Osteoblast (primary cell): ENCODE measurements around the gene ZNF804B. TPM values are rescaled to one million over a fixed set of nuclear protein-coding genes. Genes with fewer than 3 reads are reported as not detected.

Source experiments
- DNase-seq: peaks from one replicate; pipeline ENCODE4 v3.0.0; 2011; ENCODE audit warnings: low spot score, mixed read lengths; ENCODE audit not compliant: insufficient read length; ENCODE audit errors: missing footprints
- H2AFZ ChIP-seq: 2 replicates; pipeline ENCODE4 v1.6.0; 2011; ENCODE audit warnings: mild to moderate bottlenecking, low read length
- H3K27ac ChIP-seq: 2 replicates; pipeline ENCODE4 v1.5.1; 2011; ENCODE audit warnings: mild to moderate bottlenecking, low read depth, low read length, moderate library complexity
- H3K27me3 ChIP-seq: 2 replicates; pipeline ENCODE4 v1.6.0; 2012; ENCODE audit warnings: mild to moderate bottlenecking, control low read depth, inconsistent platforms, low read length, moderate library complexity; ENCODE audit not compliant: insufficient read depth
- H3K36me3 ChIP-seq: 2 replicates; pipeline ENCODE4 v1.5.1; 2011; ENCODE audit warnings: mild to moderate bottlenecking, low read length, control low read depth, moderate library complexity; ENCODE audit not compliant: insufficient read depth
- H3K4me1 ChIP-seq: 2 replicates; pipeline ENCODE4 v1.5.1; 2011; ENCODE audit warnings: mild to moderate bottlenecking, low read length, control low read depth, moderate library complexity; ENCODE audit not compliant: insufficient read depth
- H3K4me2 ChIP-seq: 2 replicates; pipeline ENCODE4 v1.6.0; 2011; ENCODE audit warnings: mild to moderate bottlenecking, low read length; ENCODE audit not compliant: insufficient read depth
- H3K4me3 ChIP-seq: fragments of 200-600 bp; sonication (generic); 3 replicates; pipeline ENCODE4 v1.5.1; 2012; ENCODE audit warnings: mild to moderate bottlenecking, low read length, inconsistent platforms; ENCODE audit not compliant: insufficient read depth
- H3K79me2 ChIP-seq: 2 replicates; pipeline ENCODE4 v1.6.0; 2012; ENCODE audit warnings: mild to moderate bottlenecking, low read length, control low read depth, inconsistent platforms; ENCODE audit not compliant: insufficient read depth
- H3K9me3 ChIP-seq: 2 replicates; pipeline ENCODE4 v1.5.1; 2011; ENCODE audit warnings: low read depth, low read length, control low read depth
- H4K20me1 ChIP-seq: 2 replicates; pipeline ENCODE4 v1.6.0; 2012; ENCODE audit warnings: mild to moderate bottlenecking, low read length, control low read depth; ENCODE audit not compliant: insufficient read depth
- CTCF ChIP-seq: IDR thresholded peaks from 2 replicates; pipeline ENCODE4 v1.5.1; 2011; ENCODE audit warnings: mild to moderate bottlenecking, low read depth, low read length, moderate library complexity; ENCODE audit errors: extremely low read depth
- total RNA-seq: library from RNA; depleted of rRNA; stranded (reverse); fragments of >200 nt; gene quantifications from 2 replicates; pipeline ENCODE4 v1.2.3, GENCODE V29; 2012

Gene ZNF804B
- total RNA-seq, 1 donor, result not detected

- H3K9me3 ChIP-seq, result no peaks in the 10 kb centered on the region
- no peak overlapping the region for H2AFZ ChIP-seq
- no peaks in the 10 kb centered on the region for H3K36me3 ChIP-seq
- no peak for DNase-seq
- no peaks in the 10 kb centered on the region for H4K20me1 ChIP-seq
- H3K4me1 ChIP-seq, result no peaks in the 10 kb centered on the region
- H3K79me2 ChIP-seq, result no peaks in the 10 kb centered on the region
- H3K4me3 ChIP-seq, result no peak overlapping the region
- H3K27ac ChIP-seq, result no peak overlapping the region
- no peak overlapping the region for H3K4me2 ChIP-seq
- no peak for TF ChIP-seq CTCF
- no peaks in the 10 kb centered on the region for H3K27me3 ChIP-seq
Measured at GRCh38 chr7:88910516-88910915, 151.0 kb downstream of the ZNF804B start.

- H3K4me2 ChIP-seq, result no peak overlapping the region
- no peaks in the 10 kb centered on the region for H3K27me3 ChIP-seq
- no peaks in the 10 kb centered on the region for H3K79me2 ChIP-seq
- H3K4me3 ChIP-seq, result no peak overlapping the region
- no peaks in the 10 kb centered on the region for H3K9me3 ChIP-seq
- no peaks in the 10 kb centered on the region for H4K20me1 ChIP-seq
- H3K4me1 ChIP-seq, result no peaks in the 10 kb centered on the region
- no peak overlapping the region for H3K27ac ChIP-seq
- DNase-seq, result no peak
- TF ChIP-seq CTCF, result no peak
- H3K36me3 ChIP-seq, result no peaks in the 10 kb centered on the region
- H2AFZ ChIP-seq, result no peak overlapping the region
Measured at GRCh38 chr7:88912852-88913251, 153.4 kb downstream of the ZNF804B start.

- H3K27me3 ChIP-seq, result no peaks in the 10 kb centered on the region
- no peak overlapping the region for H3K27ac ChIP-seq
- no peaks in the 10 kb centered on the region for H4K20me1 ChIP-seq
- TF ChIP-seq CTCF, result no peak
- no peaks in the 10 kb centered on the region for H3K79me2 ChIP-seq
- no peaks in the 10 kb centered on the region for H3K36me3 ChIP-seq
- H3K4me1 ChIP-seq, result no peaks in the 10 kb centered on the region
- no peak overlapping the region for H2AFZ ChIP-seq
- no peaks in the 10 kb centered on the region for H3K9me3 ChIP-seq
- DNase-seq, result no peak
- H3K4me3 ChIP-seq, result no peak overlapping the region
- H3K4me2 ChIP-seq, result no peak overlapping the region
Measured at GRCh38 chr7:88915615-88916014, 156.1 kb downstream of the ZNF804B start.

- no peaks in the 10 kb centered on the region for H3K36me3 ChIP-seq
- no peaks in the 10 kb centered on the region for H3K27me3 ChIP-seq
- H3K4me1 ChIP-seq, result no peaks in the 10 kb centered on the region
- H2AFZ ChIP-seq, result no peak overlapping the region
- TF ChIP-seq CTCF, result no peak
- no peaks in the 10 kb centered on the region for H4K20me1 ChIP-seq
- no peak overlapping the region for H3K27ac ChIP-seq
- no peak overlapping the region for H3K4me2 ChIP-seq
- H3K9me3 ChIP-seq, result no peaks in the 10 kb centered on the region
- no peak overlapping the region for H3K4me3 ChIP-seq
- no peak for DNase-seq
- H3K79me2 ChIP-seq, result no peaks in the 10 kb centered on the region
Measured at GRCh38 chr7:88919478-88920131, 160.1 kb downstream of the ZNF804B start.
